Lung (tissue), 12 donors: ENCODE measurements around the gene PODXL2. TPM values are rescaled to one million over a fixed set of nuclear protein-coding genes. Genes with fewer than 3 reads are reported as not detected.
A peak's percentile ranks its signal among the peaks of the same experiment; 100 is the strongest.

Experiments used
- ATAC-seq: fragments of 200-7000 bp; cut with Tn5 transposase; one replicate; pipeline ENCODE4 v1.9.1; 2020; ENCODE audit warnings: moderate number of reproducible peaks; ENCODE audit not compliant: insufficient read depth, low FRiP score
- DNase-seq, 3 donors: peaks; one replicate each; pipeline ENCODE4 v3.0.0-alpha.2; 2013 to 2017
- H3K27ac ChIP-seq, 2 donors: one replicate each; pipeline ENCODE4 v1.5.1; 2013; ENCODE audit warnings: mild to moderate bottlenecking in 2 of 2, moderate library complexity in 2 of 2, control low read depth in 1 of 2, inconsistent platforms in 1 of 2, low read depth in 1 of 2, low read length in 1 of 2
- H3K27me3 ChIP-seq, 3 donors: one replicate each; pipeline ENCODE4 v1.5.1; 2013; ENCODE audit warnings: low read length in 2 of 3; ENCODE audit not compliant: control insufficient read depth in 3 of 3, insufficient read depth in 3 of 3
- H3K36me3 ChIP-seq, 4 donors: one replicate each; pipeline ENCODE4 v1.5.1; 2013; ENCODE audit warnings: low read length in 4 of 4, mild to moderate bottlenecking in 1 of 4, moderate library complexity in 1 of 4; ENCODE audit not compliant: control insufficient read depth in 4 of 4, insufficient read depth in 4 of 4
- H3K4me1 ChIP-seq, 5 donors: one replicate each; pipeline ENCODE4 v1.5.1; 2013; ENCODE audit warnings: low read length in 5 of 5, mild to moderate bottlenecking in 2 of 5, moderate library complexity in 1 of 5; ENCODE audit not compliant: control insufficient read depth in 5 of 5, insufficient read depth in 5 of 5
- H3K4me3 ChIP-seq: one replicate; pipeline ENCODE4 v1.5.1; 2013; ENCODE audit warnings: mild to moderate bottlenecking, control low read depth, moderate library complexity
- H3K9ac ChIP-seq, 2 donors: one replicate each; pipeline ENCODE4 v1.5.1; 2013; ENCODE audit warnings: low read length in 2 of 2, control low read depth in 1 of 2; ENCODE audit not compliant: insufficient read depth in 1 of 2
- H3K9me3 ChIP-seq, 4 donors: one replicate each; pipeline ENCODE4 v1.5.1; 2013; ENCODE audit warnings: low read length in 3 of 4, mild to moderate bottlenecking in 1 of 4, moderate library complexity in 1 of 4; ENCODE audit not compliant: control insufficient read depth in 4 of 4, insufficient read depth in 3 of 4
- CTCF ChIP-seq: IDR thresholded peaks from 2 replicates; pipeline ENCODE4 v1.5.1; 2012; ENCODE audit warnings: mild to moderate bottlenecking; ENCODE audit errors: control extremely low read depth, extremely low read depth
- WGBS, 2 donors: extraction: QIAGEN DNeasy Blood & Tissue Kit; methylation state at CpG; one replicate each; pipeline ENCODE4 v1.1.7; 2013; 5-methylcytosine and 5-hydroxymethylcytosine counted together
- polyA plus RNA-seq, 2 donors: library from polyadenylated mRNA; stranded (reverse); fragments of 200-250 nt; gene quantifications; one replicate each; pipeline ENCODE4 v1.2.1, GENCODE V29; 2013
- total RNA-seq, 2 donors: library from RNA; depleted of rRNA in 1 of 2; stranded (reverse); fragments of >200 nt in 1 of 2; gene quantifications; one replicate each; pipeline ENCODE4 v1.2.1, GENCODE V29; 2014 to 2021
- donor health status: control.
- donor health status: control.
- donor health status: Bipolar disorder and iron deficiency.
- donor health status: healthy.
- donor health status: DM: yes; HTN: yes; CAD: no.

The PODXL2 gene
- total and polyA plus RNA-seq, 4 donors = 3.1 to 7.3 (median 4.6) TPM

- ATAC-seq (no peak), DNase-seq (no peak)
- 88 to 90% methylated on average over 19 of the region's 19 CpGs for WGBS, 2 donors
- Histone ChIP-seq H3K27me3 (no peaks in the 10 kb centered on the region), H3K9me3 (no peaks in the 10 kb centered on the region), H3K9ac (no peak overlapping the region), H3K27ac (no peak overlapping the region), H3K36me3 (no peaks in the 10 kb centered on the region), H3K4me3 (no peak overlapping the region), H3K4me1 (peaks cover 0 to 10% (median 4%) of the 10 kb centered on the region in 5 donors)
- TF ChIP-seq CTCF = no peak
Observed at GRCh38 chr3:127689266-127689860, 60.4 kb downstream of the PODXL2 start.

DNA sequence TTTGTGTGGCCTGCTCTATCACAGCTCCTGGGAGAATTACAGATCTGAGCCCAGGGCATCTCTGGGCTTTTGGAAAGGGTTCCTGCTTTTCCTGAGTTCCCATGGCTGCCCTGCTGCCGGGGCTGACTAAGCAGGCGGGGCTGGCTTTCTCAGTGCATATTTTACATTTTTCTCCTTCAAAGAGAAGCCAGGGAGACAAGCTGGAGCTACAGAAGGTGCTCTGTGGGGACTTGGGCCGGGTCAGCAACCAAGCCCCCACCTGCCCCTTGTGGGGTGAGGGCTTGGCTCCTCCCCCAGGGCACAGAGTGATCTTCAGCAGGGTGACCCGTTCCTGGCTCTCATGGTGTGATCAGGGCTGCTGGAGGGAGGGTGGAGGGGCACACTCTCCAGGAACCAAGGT is 61.1 kb downstream of the PODXL2 start:
- no peak for TF ChIP-seq CTCF
- H3K9ac ChIP-seq = no peak overlapping the region
- H3K4me1 ChIP-seq = peaks cover 0 to 10% (median 4%) of the 10 kb centered on the region in 5 donors
- H3K36me3 ChIP-seq = no peaks in the 10 kb centered on the region
- peak; percentile 14 for ATAC-seq
- WGBS, 2 donors = 64 to 74% methylated on average over 4 of the region's 4 CpGs
- no peaks in the 10 kb centered on the region for H3K9me3 ChIP-seq
- H3K27ac ChIP-seq = peak overlapping the region in 1 of 2 donors; percentile 43
- no peaks in the 10 kb centered on the region for H3K27me3 ChIP-seq
- peak in 1 of 3 donors; percentile 41 for DNase-seq
- H3K4me3 ChIP-seq = no peak overlapping the region

- peak in 2 of 3 donors; percentile 44 to 60 for DNase-seq
- H3K27ac ChIP-seq = peak overlapping the region in 1 of 2 donors; percentile 43
- TF ChIP-seq CTCF = no peak
- H3K4me1 ChIP-seq = peaks cover 0 to 11% (median 4%) of the 10 kb centered on the region in 5 donors
- H3K9me3 ChIP-seq = no peaks in the 10 kb centered on the region
- no peak overlapping the region for H3K4me3 ChIP-seq
- no peaks in the 10 kb centered on the region for H3K36me3 ChIP-seq
- ATAC-seq = peak; percentile 12
- no peak overlapping the region for H3K9ac ChIP-seq
- whole genome bisulfite sequencing, 2 donors = 90 to 91% methylated on average over 4 of the region's 4 CpGs
- H3K27me3 ChIP-seq = no peaks in the 10 kb centered on the region
Observed at GRCh38 chr3:127690823-127691452, 62.0 kb downstream of the PODXL2 start.
